Adrenal gland (tissue), 12 donors: ENCODE data around the gene EIF4A3. TPM values are rescaled to one million over a fixed set of nuclear protein-coding genes. Genes with fewer than 3 reads are reported as not detected.

Source experiments
- DNase-seq, 7 donors: peaks; one replicate each; pipeline ENCODE4 v3.0.0-alpha.2; 2019 to 2020
- H3K27ac ChIP-seq, 5 donors: fragments of 200-600 bp; sonication (generic) in 4 of 5; 1 replicate in 3 of 5; 2 replicates in 2 of 5; pipeline versions ENCODE4 v1.5.1 to v1.8.0; 2016 to 2020; ENCODE audit warnings: mild to moderate bottlenecking in 1 of 5
- H3K27me3 ChIP-seq: fragments of 200-600 bp; 2 replicates; pipeline ENCODE4 v1.8.0; 2021
- H3K36me3 ChIP-seq, 2 donors: fragments of 200-600 bp; replicated peaks in 1 of 2; 1 replicate in 1 of 2; 2 replicates in 1 of 2; pipeline versions ENCODE4 v1.5.1 to v1.8.0; 2018 to 2022
- H3K4me1 ChIP-seq, 2 donors: fragments of 200-600 bp; replicated peaks in 1 of 2; 1 replicate in 1 of 2; 2 replicates in 1 of 2; pipeline versions ENCODE4 v1.5.1 to v1.8.0; 2018 to 2021
- H3K4me3 ChIP-seq, 4 donors: fragments of 200-600 bp; sonication (generic) in 3 of 4; one replicate each; pipeline ENCODE4 v1.5.1; 2016 to 2018
- H3K9me3 ChIP-seq, 3 donors: fragments of 200-600 bp; sonication (generic) in 1 of 3; replicated peaks in 1 of 3; 1 replicate in 2 of 3; 2 replicates in 1 of 3; pipeline versions ENCODE4 v1.5.1 to v1.8.0; 2016 to 2021
- CTCF ChIP-seq, 6 experiments: fragments of 450-650 bp in 4 of 6; fragments of 200-600 bp in 2 of 6; sonication (generic) in 1 of 6; IDR thresholded peaks; 1 replicate in 5 of 6; 2 replicates in 1 of 6; pipeline versions ENCODE4 v1.5.1 to v1.8.0; 2016 to 2021; ENCODE audit warnings: antibody characterized with exemption in 6 of 6, mild to moderate bottlenecking in 2 of 6, moderate library complexity in 1 of 6
- POLR2A ChIP-seq, 2 donors: fragments of 450-650 bp; IDR thresholded peaks; one replicate each; pipeline ENCODE4 v1.6.1; 2017; ENCODE audit warnings: antibody characterized with exemption in 2 of 2, mild to moderate bottlenecking in 2 of 2, moderate library complexity in 1 of 2
- WGBS, 4 donors: extraction: QIAGEN DNeasy Blood & Tissue Kit in 2 of 4; methylation state at CpG; one replicate each; pipeline versions ENCODE4 v1.1.5 to v1.1.7; 2013 to 2017; 5-methylcytosine and 5-hydroxymethylcytosine counted together
- intact Hi-C, 2 donors: fragments of 100-400 bp; cut with DNase I; formaldehyde crosslinking; loops; one replicate each; pipeline versions ENCODE4 v1.14.1 to v1.15.0; 2022 to 2023
- microRNA counts, 2 donors: library from miRNA; unstranded; fragments of <30 nt; microRNA quantifications; one replicate each; lab custom pipeline; 2016
- microRNA-seq, 3 donors: library from miRNA; unstranded; fragments of <30 nt; microRNA quantifications; one replicate each; pipeline ENCODE4, GENCODE V29; 2017 to 2020
- polyA plus RNA-seq, 3 donors: library from polyadenylated mRNA; stranded (reverse); fragments of 200-250 nt in 2 of 3; fragments of 350-450 nt in 1 of 3; fragmentation: Illumina TruSeq in 1 of 3; extraction: RNeasy Lipid Tissue Mini Kit (QIAGEN cat#74804) in 1 of 3; gene quantifications; one replicate each; pipeline ENCODE4 v1.2.3, GENCODE V29; 2013 to 2014
- small RNA-seq, 2 donors: library from RNA; depleted of rRNA; stranded (forward); fragments of <200 nt; gene quantifications; one replicate each; pipeline ENCODE3, GENCODE V24; 2016
- total RNA-seq, 9 donors: library from RNA; depleted of rRNA in 4 of 9; stranded (reverse); fragments of >200 nt in 4 of 9; fragments of 120-200 nt in 1 of 9; fragmentation: NEBNext Ultra II Directional in 1 of 9; extraction: Animal tissue kit (Norgen Biotek cat#: 25700) in 1 of 9; gene quantifications; one replicate each; pipeline versions ENCODE4 v1.1.0 to v1.2.4, GENCODE V29; 2013 to 2023
- donor health status: healthy with polysubstance abuse.
- donor health status: Bipolar disorder and iron deficiency.
- donor health status: DM: yes; HTN: yes; CAD: no.
- donor health status: DM: no; HTN: no; CAD: no.
- donor health status: DM: no; HTN: no; CAD: no.
- donor health status: DM: yes; HTN: yes; CAD: no.

Gene EIF4A3
- total and polyA plus RNA-seq, 12 donors, result 31.0 to 161 (median 81.0) TPM

GRCh38 chr17:80086616-80087015, 60.3 kb downstream of the EIF4A3 start:
- intact Hi-C loops, result no loop called here
- Histone ChIP-seq H3K4me3 (no peak overlapping the region), H3K27ac (no peak overlapping the region), H3K36me3 (no peaks in the 10 kb centered on the region), H3K27me3 (no peaks in the 10 kb centered on the region), H3K9me3 (no peaks in the 10 kb centered on the region), H3K4me1 (peaks cover 0 to 3% of the 10 kb centered on the region in 2 donors)
- no peak for TF ChIP-seq POLR2A (IDR thresholded peaks at IDR 0.05)
- no peak for TF ChIP-seq CTCF (IDR thresholded peaks at IDR 0.05)
- 85 to 100% (median 90%) methylated on average over 3 to 11 of the region's 11 CpGs for WGBS, 4 donors
- DNase-seq, result no peak

GRCh38 chr17:80086081-80086480, 60.8 kb downstream of the EIF4A3 start:
- H3K4me3 ChIP-seq, result no peak overlapping the region
- peaks cover 0 to 3% of the 10 kb centered on the region in 2 donors for H3K4me1 ChIP-seq
- DNase-seq, result no peak
- WGBS, 4 donors, result 85 to 92% (median 89%) methylated on average over 11 to 17 of the region's 17 CpGs
- H3K27ac ChIP-seq, result no peak overlapping the region
- no peaks in the 10 kb centered on the region for H3K27me3 ChIP-seq
- no peaks in the 10 kb centered on the region for H3K36me3 ChIP-seq
- no peaks in the 10 kb centered on the region for H3K9me3 ChIP-seq
- intact Hi-C loops, result no loop called here
- no peak for TF ChIP-seq CTCF (IDR thresholded peaks at IDR 0.05)
- no peak for TF ChIP-seq POLR2A (IDR thresholded peaks at IDR 0.05)

- H3K27me3 ChIP-seq, result no peaks in the 10 kb centered on the region
- H3K4me1 ChIP-seq, result peaks cover 0 to 3% of the 10 kb centered on the region in 2 donors
- H3K4me3 ChIP-seq, result no peak overlapping the region
- intact Hi-C loops, result loop anchor here in 1 of 2 donors (5.0 kb wide), 1 partner anchor 77 kb away; no protein-coding TSS in a partner anchor
- no peak for TF ChIP-seq CTCF (IDR thresholded peaks at IDR 0.05)
- no peak for TF ChIP-seq POLR2A (IDR thresholded peaks at IDR 0.05)
- no peak overlapping the region for H3K27ac ChIP-seq
- no peak for DNase-seq
- no peaks in the 10 kb centered on the region for H3K9me3 ChIP-seq
- no peaks in the 10 kb centered on the region for H3K36me3 ChIP-seq
- 89 to 93% (median 92%) methylated on average over 14 to 15 of the region's 15 CpGs for WGBS, 4 donors
Measured at GRCh38 chr17:80084773-80085172, 62.2 kb downstream of the EIF4A3 start.

MicroRNAs within 50 kb of the gene (microRNA counts, 767-probe panel; counts per million panel counts)
- microRNA hsa-miR-1268b (lab: Ali Mortazavi, UCI), result 0 counts per million in 2 donors

Small RNAs within 50 kb of the gene (microRNA-seq; reads per million reads assigned to microRNA genes)
- 0 reads per million in 3 donors for gene MIR1268B

Small RNAs within 50 kb of the gene (small RNA-seq; reads per million reads assigned to genes)
- gene AC087741.2, result 0 reads per million in 2 donors
- gene MIR1268B, result 0 reads per million in 2 donors

Other genes starting within 250 kb of the EIF4A3 start
- 10 to 100 TPM; 22.5 to 62.5 (median 39.7) TPM for gene TBC1D16, start 111.3 kb downstream of the EIF4A3 start, total RNA-seq
- gene TBC1D16, start 111.3 kb downstream of the EIF4A3 start, polyA plus RNA-seq, result 10 to 100 TPM in 1 of 3 donors, 1 to 10 TPM in 2; 4.2 to 12.9 (median 6.0) TPM
- 10 to 100 TPM in 3 of 9 donors, 1 to 10 TPM in 6; 2.7 to 15.7 (median 6.0) TPM for gene CCDC40, start 110.5 kb downstream of the EIF4A3 start, total RNA-seq
- 10 to 100 TPM in 1 of 3 donors, 1 to 10 TPM in 2; 2.1 to 11.6 (median 3.7) TPM for gene CCDC40, start 110.5 kb downstream of the EIF4A3 start, polyA plus RNA-seq
- gene GAA, start 45.5 kb downstream of the EIF4A3 start, total RNA-seq, result 100 to 1,000 TPM in 5 of 9 donors, 10 to 100 TPM in 4; 21.2 to 170 (median 125) TPM
- 10 to 100 TPM in 2 of 3 donors, 1 to 10 TPM in 1; 5.6 to 96.5 (median 52.3) TPM for gene GAA, start 45.5 kb downstream of the EIF4A3 start, polyA plus RNA-seq
- 1 to 10 TPM in 6 of 9 donors, under 1 TPM in 3; 0.30 to 3.4 (median 1.5) TPM for gene CARD14, start 22.9 kb upstream of the EIF4A3 start, total RNA-seq
- gene CARD14, start 22.9 kb upstream of the EIF4A3 start, polyA plus RNA-seq, result 1 to 10 TPM in 1 of 3 donors, under 1 TPM in 2; 0.72 to 1.1 (median 0.81) TPM
- 100 to 1,000 TPM in 4 of 9 donors, 10 to 100 TPM in 5; 46.8 to 194 (median 71.3) TPM for gene SGSH, start 73.2 kb upstream of the EIF4A3 start, total RNA-seq
- 100 to 1,000 TPM in 2 of 3 donors, 10 to 100 TPM in 1; 33.3 to 167 (median 136) TPM for gene SGSH, start 73.2 kb upstream of the EIF4A3 start, polyA plus RNA-seq
- gene SLC26A11, start 73.3 kb upstream of the EIF4A3 start, total RNA-seq, result 100 to 1,000 TPM in 1 of 9 donors, 10 to 100 TPM in 8; 27.0 to 101 (median 48.7) TPM
- gene SLC26A11, start 73.3 kb upstream of the EIF4A3 start, polyA plus RNA-seq, result 10 to 100 TPM; 14.0 to 78.3 (median 58.2) TPM
- gene RNF213, start 113.7 kb upstream of the EIF4A3 start, total RNA-seq, result 100 to 1,000 TPM in 7 of 9 donors, 10 to 100 TPM in 2; 52.0 to 182 (median 134) TPM
- gene RNF213, start 113.7 kb upstream of the EIF4A3 start, polyA plus RNA-seq, result 100 to 1,000 TPM in 1 of 3 donors, 10 to 100 TPM in 2; 51.1 to 123 (median 78.2) TPM